KMS-11 (cell line): Measurements from ENCODE around the gene SCARB1.

ENCODE experiments used
- H2AFZ ChIP-seq: fragments of 200-600 bp; sonication (generic); 2 replicates; pipeline ENCODE4 v1.6.1; 2016; ENCODE audit warnings: antibody characterized with exemption, mixed run types, low read depth
- H3K27ac ChIP-seq: fragments of 200-600 bp; sonication (generic); 2 replicates; pipeline ENCODE4 v1.6.1; 2016; ENCODE audit warnings: mild to moderate bottlenecking, mixed run types
- H3K27me3 ChIP-seq: fragments of 200-600 bp; sonication (generic); 2 replicates; pipeline ENCODE4 v1.6.1; 2017; ENCODE audit warnings: mild to moderate bottlenecking, low read depth, mixed run types, moderate library complexity; ENCODE audit not compliant: insufficient read depth
- H3K36me3 ChIP-seq: fragments of 200-600 bp; sonication (generic); 2 replicates; pipeline ENCODE4 v1.6.1; 2017; ENCODE audit warnings: mild to moderate bottlenecking, mixed run types; ENCODE audit not compliant: insufficient read depth
- H3K4me1 ChIP-seq: fragments of 200-600 bp; sonication (generic); 2 replicates; pipeline ENCODE4 v1.6.1; 2016; ENCODE audit warnings: mild to moderate bottlenecking, low read depth, mixed run types; ENCODE audit not compliant: poor library complexity, severe bottlenecking
- H3K4me2 ChIP-seq: fragments of 200-600 bp; sonication (generic); 2 replicates; pipeline ENCODE4 v1.7.0; 2016; ENCODE audit warnings: mild to moderate bottlenecking, mixed run types
- H3K4me3 ChIP-seq: fragments of 200-600 bp; sonication (generic); IDR thresholded peaks from 2 replicates; pipeline ENCODE4 v1.6.1; 2017; ENCODE audit warnings: low read depth, low read length, mixed read lengths; ENCODE audit not compliant: insufficient read depth
- H3K79me2 ChIP-seq: fragments of 200-600 bp; sonication (generic); 2 replicates; pipeline ENCODE4 v1.6.1; 2016; ENCODE audit warnings: low read depth, mixed run types; ENCODE audit not compliant: insufficient read depth
- H3K9ac ChIP-seq: fragments of 200-600 bp; sonication (generic); 2 replicates; pipeline ENCODE4 v1.6.1; 2016; ENCODE audit warnings: mild to moderate bottlenecking, mixed run types
- H4K20me1 ChIP-seq: fragments of 200-600 bp; sonication (generic); 2 replicates; pipeline ENCODE4 v1.6.1; 2016; ENCODE audit warnings: mild to moderate bottlenecking, mixed run types; ENCODE audit not compliant: insufficient read depth
- CTCF ChIP-seq: fragments of 200-600 bp; sonication (generic); conservative IDR thresholded peaks from 2 replicates; pipeline ENCODE4 v1.6.1; 2017; ENCODE audit warnings: low read depth, mild to moderate bottlenecking, antibody characterized with exemption, low read length, moderate library complexity, mixed read lengths

The SCARB1 gene

DNA sequence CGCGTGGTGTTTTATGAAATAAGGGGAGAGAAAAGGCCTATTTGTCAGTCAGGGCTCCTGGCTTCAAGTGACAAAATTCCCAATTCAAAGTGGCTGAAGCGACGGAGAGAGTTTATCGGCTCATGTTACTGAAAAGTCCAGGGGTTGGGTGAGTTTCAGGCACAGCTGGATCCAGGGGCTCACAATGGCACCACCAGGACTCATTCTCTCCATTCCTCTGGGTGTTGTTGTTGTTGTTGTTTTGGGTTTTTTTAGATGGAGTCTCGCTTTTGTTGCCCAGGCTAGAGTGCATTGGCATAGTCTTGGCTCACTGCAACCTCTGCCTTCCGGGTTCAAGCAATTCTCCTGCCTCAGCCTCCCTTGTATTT, 119.4 kb downstream of the SCARB1 start:
- TF ChIP-seq CTCF: no peak
- H3K4me1 ChIP-seq: no peaks in the 10 kb centered on the region
- H3K27me3 ChIP-seq: no peaks in the 10 kb centered on the region
- H3K9ac ChIP-seq: no peak overlapping the region
- no peak overlapping the region for H2AFZ ChIP-seq
- no peaks in the 10 kb centered on the region for H3K79me2 ChIP-seq
- H3K4me2 ChIP-seq: no peak overlapping the region
- H3K36me3 ChIP-seq: no peaks in the 10 kb centered on the region
- no peaks in the 10 kb centered on the region for H4K20me1 ChIP-seq
- H3K27ac ChIP-seq: no peak overlapping the region
- no peak overlapping the region for H3K4me3 ChIP-seq

GRCh38 chr12:124743479-124744272, 120.0 kb downstream of the SCARB1 start:
- H3K4me2 ChIP-seq: no peak overlapping the region

GRCh38 chr12:124742678-124743077, 121.0 kb downstream of the SCARB1 start:
- no peak overlapping the region for H3K27ac ChIP-seq
- H4K20me1 ChIP-seq: no peaks in the 10 kb centered on the region
- no peak overlapping the region for H2AFZ ChIP-seq
- H3K27me3 ChIP-seq: no peaks in the 10 kb centered on the region
- H3K4me3 ChIP-seq: no peak overlapping the region
- no peaks in the 10 kb centered on the region for H3K4me1 ChIP-seq
- TF ChIP-seq CTCF: no peak
- H3K9ac ChIP-seq: no peak overlapping the region
- H3K79me2 ChIP-seq: no peaks in the 10 kb centered on the region
- H3K4me2 ChIP-seq: no peak overlapping the region
- no peaks in the 10 kb centered on the region for H3K36me3 ChIP-seq

More at GRCh38 chr12:124743479-124744272, 120.0 kb downstream of the SCARB1 start:
- no peaks in the 10 kb centered on the region for H3K27me3 ChIP-seq
- H3K36me3 ChIP-seq: no peaks in the 10 kb centered on the region
- H2AFZ ChIP-seq: no peak overlapping the region
- H4K20me1 ChIP-seq: no peaks in the 10 kb centered on the region
- no peak overlapping the region for H3K4me3 ChIP-seq
- H3K9ac ChIP-seq: no peak overlapping the region
- H3K79me2 ChIP-seq: no peaks in the 10 kb centered on the region
- H3K27ac ChIP-seq: no peak overlapping the region
- no peaks in the 10 kb centered on the region for H3K4me1 ChIP-seq
- TF ChIP-seq CTCF: no peak

GRCh38 chr12:124742111-124742510, 121.6 kb downstream of the SCARB1 start:
- H3K9ac ChIP-seq: no peak overlapping the region

More at GRCh38 chr12:124742111-124742510, 121.6 kb downstream of the SCARB1 start:
- no peaks in the 10 kb centered on the region for H3K36me3 ChIP-seq
- TF ChIP-seq CTCF: no peak
- H3K27me3 ChIP-seq: no peaks in the 10 kb centered on the region
- no peaks in the 10 kb centered on the region for H3K79me2 ChIP-seq
- H3K4me3 ChIP-seq: no peak overlapping the region
- H3K4me2 ChIP-seq: no peak overlapping the region
- no peaks in the 10 kb centered on the region for H4K20me1 ChIP-seq
- H3K4me1 ChIP-seq: no peaks in the 10 kb centered on the region
- H3K27ac ChIP-seq: no peak overlapping the region
- H2AFZ ChIP-seq: no peak overlapping the region
